IgD-negative memory B cell (primary cell): Measurements from ENCODE around the gene ZNF892. TPM values are rescaled to one million over a fixed set of nuclear protein-coding genes. Genes with fewer than 3 reads are reported as not detected.

ENCODE experiments used
- polyA plus RNA-seq: library from polyadenylated mRNA; unstranded; fragments of 300-500 nt; fragmentation: Illumina TruSeq; gene quantifications from one replicate; pipeline ENCODE4 v1.2.3, GENCODE V29; 2021

Gene ZNF892
- polyA plus RNA-seq, 1 donor from 2014 or later, result 0.53 TPM

Other genes starting within 250 kb of the ZNF892 start
- gene MAL, start 181.8 kb upstream of the ZNF892 start, polyA plus RNA-seq, result 10.2 TPM
- 38.6 TPM for gene MRPS5, start 85.7 kb upstream of the ZNF892 start, polyA plus RNA-seq
- gene ZNF514, start 47.7 kb upstream of the ZNF892 start, polyA plus RNA-seq, result 3.7 TPM
- 3.8 TPM for gene ZNF2, start 41.7 kb upstream of the ZNF892 start, polyA plus RNA-seq
- gene PROM2, start 66.9 kb downstream of the ZNF892 start, polyA plus RNA-seq, result not detected
- not detected for gene KCNIP3, start 89.8 kb downstream of the ZNF892 start, polyA plus RNA-seq
- gene FAHD2A, start 195.2 kb downstream of the ZNF892 start, polyA plus RNA-seq, result 11.9 TPM